Activated effector memory CD4-positive, alpha-beta T cell treated with Interleukin-2 at 50 U/mL for 16 hours (primary cell): ENCODE data around the gene HAL.

Experiments used
- DNase-seq: peaks from one replicate; pipeline ENCODE4 v3.0.0-alpha.2; 2020

Gene HAL

DNA sequence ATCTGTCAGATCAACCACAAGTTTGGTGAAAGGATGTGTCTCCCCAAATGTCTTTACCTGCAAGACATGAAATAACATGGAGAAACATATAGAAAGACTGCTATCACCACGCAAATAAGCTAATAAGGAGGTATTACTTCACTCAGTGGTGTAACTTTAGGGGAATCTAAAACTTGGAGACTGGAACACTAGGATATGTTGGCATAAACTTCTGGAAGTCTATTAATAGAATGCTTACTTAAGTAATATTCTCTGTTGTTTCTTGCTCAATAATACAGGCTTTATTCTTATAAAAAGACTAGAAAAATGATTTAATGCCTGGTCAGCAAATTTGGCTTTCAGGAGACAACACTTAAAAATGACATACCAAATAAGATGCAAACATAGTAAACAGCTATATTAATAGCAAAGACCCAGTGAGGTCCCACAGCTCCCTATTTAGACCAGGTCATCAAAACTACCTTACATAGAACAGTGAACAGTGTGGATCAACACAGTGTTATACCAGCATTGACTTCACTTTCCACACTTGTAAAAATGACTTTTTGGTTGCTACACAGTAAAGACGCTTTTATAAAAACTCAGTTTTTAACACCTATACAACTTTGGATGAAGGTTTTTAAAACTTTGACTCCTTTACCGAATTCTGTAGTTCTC, 18.9 kb upstream of the HAL start:
- no peak for DNase-seq

DNA sequence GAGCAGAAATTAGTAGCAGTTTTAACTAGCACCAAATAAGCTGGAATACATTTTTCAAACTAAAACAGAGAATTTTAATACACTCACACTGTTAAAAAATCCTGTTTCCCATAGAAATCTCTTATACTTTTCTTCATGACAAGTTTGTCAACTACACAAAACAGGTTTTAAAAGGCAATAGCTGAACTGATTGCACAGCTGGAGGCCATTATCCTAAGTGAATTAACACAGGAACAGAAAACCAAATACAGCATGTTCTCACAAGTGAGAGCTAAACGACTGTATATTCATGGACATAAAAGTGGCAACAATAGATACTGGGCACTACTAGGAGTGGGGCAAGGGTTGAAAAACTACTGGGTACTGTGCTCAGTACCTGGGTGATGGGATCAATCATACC, 11.6 kb upstream of the HAL start:
- no peak for DNase-seq

DNA sequence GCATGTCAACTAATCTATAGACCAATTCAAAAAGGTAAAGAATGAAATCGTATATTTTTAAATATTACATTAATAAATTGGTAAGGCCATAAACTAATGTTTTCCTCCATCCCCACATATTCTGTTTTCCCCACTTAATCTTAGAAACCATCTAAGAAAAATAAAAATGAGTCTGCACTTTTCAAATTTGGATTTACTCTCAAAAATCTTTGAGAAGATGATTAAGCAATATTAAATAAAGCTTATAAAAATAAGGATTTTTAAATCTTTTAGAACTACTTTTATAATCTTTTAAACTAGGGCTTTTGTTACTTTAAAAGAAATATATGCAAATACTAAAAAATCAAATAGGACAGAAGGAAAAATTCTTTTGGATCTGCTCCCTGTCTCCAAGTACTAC, 10.6 kb upstream of the HAL start:
- DNase-seq, result no peak

DNA sequence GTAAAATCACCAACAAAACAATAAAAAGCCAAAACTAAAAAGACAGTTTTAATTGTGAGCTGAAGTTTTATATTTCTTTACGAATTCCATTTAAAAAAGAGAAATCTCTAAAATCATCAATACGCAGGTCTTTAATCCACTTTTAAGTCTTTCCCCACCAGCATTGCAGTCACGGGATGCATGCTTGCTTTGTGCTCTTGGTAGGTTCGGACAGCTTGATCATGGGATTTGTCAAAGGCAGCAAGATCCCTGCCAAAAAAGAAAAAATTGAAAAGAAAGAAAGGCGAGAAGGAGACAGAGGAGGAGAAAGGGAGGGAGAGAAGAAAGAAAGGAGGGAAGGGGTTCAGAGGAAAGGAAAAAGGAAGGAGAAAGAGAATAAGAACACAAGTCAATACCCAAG, 4.7 kb upstream of the HAL start:
- DNase-seq, result no peak

DNA sequence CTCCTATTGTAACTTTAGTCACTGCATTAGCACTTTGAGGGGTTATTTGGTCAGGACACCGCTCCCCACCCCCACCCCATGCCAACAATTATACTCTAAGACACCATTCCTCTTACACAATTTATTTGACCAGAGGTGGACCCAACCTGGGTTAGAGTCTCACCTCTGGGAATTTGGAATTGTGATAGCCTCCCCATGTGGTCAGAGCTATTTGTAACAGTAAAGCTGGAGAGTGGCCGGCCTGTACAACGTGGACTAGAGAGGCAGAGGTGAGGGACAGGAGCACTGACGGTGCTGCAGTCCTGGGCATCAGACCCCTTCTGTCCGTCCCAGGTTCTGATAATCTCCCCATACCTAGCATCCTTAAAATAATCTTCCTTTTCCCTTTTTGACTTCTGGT, 3.3 kb upstream of the HAL start:
- no peak for DNase-seq

DNA sequence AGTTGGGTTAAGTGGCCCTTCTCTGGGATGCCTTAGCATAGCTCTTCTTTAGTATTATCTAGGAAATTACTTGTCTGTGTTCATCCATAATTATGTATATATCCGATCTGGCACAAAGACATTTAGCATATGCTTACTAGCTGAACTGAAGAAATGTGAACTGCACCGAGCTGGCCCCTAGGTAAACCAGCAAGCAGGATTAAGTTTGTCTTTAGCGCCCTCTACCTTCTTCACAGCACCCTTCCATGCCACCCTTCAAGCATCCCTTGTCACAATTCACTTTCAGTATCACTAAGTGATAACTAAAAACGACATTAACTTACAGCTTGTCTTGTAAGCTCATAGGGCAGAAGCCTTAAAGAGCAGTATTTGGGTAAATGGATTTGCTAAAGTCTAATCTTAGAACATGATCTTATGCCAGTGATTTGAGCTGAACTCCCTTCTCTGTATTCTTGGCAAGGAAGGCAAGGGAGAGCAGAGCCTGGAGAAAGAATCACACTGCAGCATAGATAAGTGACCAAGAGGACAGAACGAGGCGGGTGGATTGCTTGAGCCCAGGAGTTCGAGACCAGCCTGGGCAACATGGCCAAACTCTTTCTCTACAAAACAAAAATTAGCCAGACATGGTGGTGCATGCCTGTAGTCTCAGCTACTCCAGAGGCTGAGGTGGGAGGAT, 2.6 kb upstream of the HAL start:
- DNase-seq, result peak; percentile 12

DNA sequence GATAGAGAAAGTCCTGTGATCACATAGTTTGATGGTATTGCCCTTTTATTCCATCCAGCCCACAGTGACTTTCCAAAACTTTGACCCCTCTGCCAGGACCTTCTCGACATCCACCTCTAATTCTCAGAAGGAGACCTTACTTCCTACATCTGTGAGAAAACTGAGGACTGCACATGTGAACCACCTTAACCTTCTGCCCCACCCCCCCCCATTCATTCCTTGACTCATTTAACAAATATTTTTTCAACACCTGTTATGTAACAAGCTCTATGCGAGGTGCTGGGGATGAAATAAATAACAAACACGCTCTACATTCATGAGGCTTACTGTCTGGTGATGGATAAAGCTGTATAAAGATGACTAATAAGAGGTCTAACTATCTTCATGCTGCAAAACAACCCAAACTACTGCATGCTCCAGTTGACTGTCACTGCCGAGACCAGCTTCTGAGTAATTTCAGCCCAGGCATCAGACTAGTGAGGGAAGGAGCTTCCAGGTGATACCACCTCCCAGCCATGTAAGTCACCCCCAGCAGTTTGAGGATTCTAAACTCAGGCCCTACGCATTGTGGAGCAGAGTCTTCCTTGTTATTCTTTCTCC, 1.9 kb upstream of the HAL start:
- no peak for DNase-seq

DNA sequence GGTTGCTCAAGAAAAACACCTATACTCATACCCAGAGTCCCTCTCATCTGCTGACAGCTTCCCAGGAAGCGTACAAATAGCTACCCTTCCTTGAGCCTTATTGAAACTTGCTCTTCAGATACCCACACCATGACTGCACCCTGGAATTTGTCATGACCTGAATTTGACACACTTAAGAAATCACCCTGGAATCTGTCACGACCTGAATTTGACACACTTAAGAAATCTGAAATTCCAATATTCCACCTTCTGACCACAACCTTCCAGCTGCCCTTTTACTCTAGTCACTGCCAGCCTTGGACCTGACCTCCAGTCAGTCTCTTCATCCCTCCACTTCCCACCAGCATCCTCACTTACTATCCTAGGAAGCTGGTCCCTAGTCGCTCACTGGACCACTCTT, 1.1 kb upstream of the HAL start:
- no peak for DNase-seq

DNA sequence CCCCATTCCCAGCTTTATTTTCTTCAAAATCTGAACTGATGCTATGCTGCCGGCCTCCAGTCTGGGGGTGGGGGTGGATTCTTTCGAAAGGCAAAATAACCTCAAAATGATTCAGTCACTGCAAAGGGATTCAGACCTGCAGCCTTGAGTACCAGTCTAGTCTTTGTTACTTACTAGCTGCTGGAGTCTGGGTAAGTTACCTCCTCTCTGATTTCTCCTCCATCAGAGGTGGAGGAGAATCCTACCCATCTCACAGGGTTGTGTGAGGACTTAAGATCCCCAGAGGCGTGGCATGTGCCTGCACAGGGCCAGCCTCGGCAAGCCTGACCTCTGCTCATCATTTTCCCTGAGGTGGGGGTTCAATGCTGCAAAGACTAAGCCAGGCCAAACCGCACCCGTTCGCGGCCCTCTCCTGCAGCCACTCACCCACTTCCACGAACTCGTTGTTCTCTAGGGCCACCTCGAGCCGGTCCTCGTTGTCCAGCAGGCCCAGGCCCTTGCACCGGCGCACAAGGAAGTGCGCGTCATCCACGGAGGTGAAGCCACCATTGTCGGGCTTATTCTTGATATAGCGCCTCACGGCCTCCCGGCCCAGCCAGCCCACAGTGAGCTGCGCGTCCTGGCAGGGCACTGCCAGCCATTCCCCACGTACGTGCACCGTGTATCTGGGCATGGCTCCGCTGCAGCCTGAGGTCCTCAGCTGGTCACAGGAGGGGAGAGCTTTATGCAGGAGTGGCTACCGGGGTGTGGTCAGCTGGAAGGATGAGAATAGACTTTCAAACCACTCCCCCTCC, 709 bp downstream of the HAL start:
- DNase-seq, result no peak

DNA sequence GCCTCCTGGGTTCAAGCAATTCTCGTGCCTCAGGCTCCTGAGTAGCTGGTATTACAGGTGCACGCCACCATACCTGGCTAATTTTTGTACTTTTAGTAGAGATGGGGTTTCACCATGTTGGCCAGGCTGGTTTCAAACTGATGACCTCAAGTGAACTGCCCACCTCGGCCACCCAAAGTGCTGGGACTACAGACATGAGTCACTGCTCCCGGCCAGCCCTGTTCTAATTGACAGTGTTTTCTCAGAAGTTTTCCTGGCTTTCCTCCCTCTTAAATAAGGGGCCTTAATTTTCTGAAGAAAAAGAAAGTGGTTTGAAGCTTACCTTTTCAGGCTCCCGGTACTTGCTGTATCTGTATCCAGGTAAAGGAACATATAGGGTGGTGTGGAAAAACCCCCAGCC, 1.7 kb downstream of the HAL start:
- DNase-seq, result no peak

DNA sequence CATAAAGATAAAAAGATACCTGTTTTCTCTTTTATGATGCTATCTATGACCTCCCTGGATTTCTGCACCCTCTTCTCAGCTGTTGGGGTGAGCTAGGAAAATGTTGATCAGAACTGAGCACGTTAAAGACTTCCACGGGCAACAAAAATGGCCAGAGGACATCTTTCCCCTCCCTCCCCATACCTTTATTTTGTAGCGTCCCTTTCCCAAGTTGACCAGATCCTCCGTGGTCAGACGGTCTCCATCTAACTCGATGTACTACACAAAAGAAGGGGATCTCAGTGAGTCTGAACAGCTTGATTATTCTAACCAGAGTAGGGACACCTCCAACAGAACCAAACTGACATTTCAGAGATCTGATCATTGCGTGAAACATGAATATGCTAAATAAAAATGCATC, 2.2 kb downstream of the HAL start:
- DNase-seq, result no peak

DNA sequence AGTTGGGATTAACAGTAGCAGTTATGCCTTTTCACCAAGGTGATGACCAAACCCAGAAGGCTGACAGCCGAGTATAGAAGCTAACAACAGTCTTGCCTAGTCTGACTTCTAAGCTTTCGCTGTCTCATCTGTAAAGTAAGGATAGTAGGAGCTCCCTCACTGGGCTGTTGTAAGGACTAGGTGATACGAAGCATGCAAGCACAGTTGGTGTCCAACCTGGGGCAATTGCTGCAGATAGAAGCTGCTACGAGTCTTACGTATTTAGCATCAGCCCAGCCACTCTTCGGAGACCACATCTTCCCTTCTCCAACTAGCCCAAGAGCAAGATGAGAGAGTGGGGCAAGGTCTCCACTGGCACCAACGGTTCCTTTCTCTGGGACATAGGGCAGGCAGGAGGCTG, 6.0 kb downstream of the HAL start:
- DNase-seq, result no peak

DNA sequence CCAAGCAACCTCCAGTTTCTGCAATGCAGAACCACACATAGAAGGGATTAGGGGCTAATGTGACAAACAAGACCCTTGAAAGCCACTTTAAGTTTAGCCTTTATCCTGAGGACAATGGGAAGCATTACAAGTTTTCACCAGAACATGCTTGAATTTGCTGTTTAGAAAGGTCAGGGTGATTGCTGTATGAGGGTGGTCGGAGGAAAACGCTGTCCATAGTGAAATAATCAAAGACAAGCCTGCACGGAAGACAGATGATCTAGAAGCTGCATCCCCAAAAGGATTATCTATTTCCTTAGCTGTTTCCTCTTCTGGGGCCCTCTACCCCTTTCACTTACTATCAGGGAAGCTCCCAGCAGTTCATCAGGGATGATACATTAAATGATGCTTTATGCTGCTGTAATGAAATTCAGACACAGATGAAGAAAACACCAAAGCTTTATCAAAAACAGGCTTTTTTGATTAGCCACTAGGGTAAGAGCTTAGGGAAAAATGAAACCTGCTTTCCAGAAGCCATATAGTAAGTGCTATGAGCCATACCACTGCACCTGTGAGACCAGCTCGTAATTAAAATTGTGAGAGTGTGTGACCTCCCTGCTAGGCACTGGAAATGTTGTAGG, 6.5 kb downstream of the HAL start:
- no peak for DNase-seq

DNA sequence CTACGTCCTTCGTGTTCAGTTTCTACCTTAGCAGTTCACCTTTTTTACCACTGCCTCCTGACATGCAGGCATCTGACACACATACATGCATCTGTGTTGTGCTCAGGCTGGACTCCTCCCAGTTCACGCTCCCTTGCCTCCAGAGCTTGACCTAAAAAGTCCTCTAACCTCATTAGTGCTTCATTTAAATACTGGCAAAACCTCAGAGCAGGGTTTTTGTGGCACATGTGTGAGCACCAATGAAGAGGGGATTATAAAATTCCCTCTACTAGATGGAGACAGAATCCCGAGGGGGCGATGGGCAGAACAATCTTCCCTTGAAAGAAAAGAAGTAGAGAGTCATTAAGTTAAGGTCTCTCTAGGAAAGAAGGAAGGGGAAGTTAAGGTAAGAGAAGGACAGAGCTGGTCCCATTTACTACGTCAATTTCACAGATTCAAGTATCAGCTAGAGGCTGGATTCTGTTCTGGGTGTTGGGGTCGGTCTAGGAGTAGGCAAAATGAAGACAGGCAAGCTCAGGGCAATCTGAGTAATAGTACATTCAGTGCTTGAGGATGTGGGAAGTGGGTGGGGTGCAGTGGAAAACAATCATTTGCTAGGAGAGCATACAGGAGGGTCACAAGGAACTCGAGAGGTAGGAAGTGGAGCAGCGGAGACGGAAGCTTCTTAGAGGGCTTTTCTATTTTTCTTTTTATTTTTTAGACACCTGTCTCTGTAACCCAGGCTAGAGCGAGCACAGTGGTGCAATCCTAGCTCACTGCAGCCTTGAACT, 7.5 kb downstream of the HAL start:
- no peak for DNase-seq

DNA sequence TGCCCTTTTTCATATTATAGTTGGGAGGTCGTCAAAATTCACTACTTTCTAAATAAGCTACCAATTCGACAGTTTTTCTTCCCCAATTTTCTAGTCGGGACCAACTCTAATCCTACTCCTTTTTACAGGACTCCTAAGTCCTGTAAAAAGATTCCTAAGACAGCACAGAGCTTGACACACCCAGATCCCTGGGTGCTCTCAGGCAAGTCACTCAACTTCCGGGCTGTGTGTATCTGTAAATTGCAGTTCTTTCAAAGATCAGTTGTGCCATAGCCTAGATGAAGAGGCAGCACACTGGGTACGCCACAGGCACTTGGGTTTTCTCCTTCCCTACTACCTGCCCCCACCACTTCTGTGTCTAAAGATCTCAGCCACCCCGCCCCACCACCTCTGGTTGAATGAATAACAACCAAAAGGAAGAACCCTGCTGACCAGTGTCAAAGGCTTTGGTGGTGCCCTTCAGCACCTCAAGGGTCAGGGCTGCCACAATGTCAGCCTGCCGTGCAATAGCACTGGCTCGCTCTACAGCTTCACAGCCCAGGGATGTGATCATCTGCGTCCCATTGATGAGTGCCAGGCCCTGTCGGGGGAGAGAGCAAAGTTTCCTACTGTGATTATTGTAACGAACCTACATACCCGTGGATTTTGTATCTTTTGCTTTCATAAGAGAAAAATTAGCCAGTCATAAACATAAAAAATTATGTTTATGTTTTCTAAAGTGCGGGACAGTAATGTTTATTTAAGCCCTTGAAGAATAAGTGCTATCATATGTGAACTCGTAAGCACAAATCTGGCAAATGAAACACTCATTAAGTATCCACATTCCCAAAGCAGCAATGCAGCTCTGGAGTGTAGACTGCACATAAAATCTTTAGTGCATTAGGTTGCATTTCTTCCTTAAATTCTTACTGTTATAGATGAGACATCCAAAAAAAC, 9.2 kb downstream of the HAL start:
- no peak for DNase-seq

DNA sequence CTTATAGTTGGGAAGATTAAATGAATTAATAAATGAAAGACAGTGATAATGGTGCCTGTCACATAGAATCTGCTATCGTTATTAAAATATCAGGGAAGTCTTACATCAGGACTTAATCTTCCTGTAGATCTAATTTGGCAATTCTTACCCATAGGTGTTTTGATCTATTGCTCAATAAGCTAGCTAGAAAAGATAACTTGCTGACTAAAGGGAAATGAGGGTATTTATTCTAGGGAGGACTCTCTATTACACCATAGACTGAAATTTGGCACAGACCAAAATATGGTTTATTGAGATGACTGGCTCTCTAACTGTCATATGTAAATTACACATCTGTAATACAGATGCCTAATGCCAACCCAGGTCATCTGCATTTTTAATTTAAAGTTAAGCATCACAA, 11.5 kb downstream of the HAL start:
- DNase-seq, result no peak

DNA sequence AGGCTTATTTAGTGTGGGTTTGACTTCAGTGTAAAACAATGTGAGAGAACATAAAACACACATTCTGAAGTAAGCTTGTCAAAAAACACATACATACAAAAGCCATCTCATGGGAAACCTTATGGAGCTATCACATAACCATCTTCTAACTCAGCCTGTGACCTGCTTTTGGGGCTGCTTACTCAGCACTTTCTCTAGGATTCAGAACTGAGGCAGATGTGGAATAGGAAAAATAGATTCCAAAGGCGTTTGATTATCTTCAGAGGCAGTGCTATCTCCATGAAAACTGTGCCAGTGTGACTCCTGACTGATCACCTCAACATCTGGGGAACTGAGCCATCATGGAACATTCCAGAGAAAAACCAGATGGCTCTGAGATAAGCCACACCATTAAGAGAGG, 13.5 kb downstream of the HAL start:
- DNase-seq, result no peak

DNA sequence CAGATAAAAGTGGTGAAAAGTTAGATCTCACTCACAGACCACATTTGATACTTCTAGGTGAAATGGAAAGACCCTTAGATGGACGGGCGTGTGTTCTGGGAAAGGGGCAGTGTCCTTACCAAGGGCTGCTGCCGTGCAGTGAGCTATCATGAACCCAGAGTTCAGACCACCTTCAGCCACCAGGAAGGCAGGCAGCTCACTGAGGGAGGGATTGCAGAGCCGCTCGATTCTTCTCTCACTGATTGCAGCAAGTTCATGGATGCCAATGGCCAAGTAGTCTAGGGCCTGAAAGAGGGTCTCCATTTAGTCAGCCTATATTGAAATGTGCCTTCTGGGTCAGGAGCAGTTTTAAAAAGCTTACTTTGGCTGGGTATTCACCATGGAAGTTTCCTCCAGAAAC, 15.7 kb downstream of the HAL start:
- no peak for DNase-seq

DNA sequence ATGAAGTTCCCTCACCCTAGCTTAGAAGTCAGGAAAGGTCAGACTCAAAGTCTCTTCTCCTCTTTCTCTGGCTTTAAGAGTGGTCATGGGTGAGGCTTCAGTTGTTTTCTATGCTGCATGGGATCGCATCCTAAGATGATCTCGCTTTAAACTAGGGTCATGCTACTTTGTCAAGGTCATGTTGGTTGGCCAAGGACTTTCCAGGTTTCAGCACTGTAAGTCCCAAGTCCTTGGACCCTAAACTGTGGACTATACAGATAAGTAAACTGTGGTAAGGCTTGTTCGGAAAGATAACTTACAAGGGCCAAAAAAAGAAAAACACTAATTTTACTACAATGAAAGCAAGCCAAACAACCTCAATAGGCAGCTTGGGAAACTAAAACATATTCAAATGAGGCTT, 17.4 kb downstream of the HAL start:
- no peak for DNase-seq

DNA sequence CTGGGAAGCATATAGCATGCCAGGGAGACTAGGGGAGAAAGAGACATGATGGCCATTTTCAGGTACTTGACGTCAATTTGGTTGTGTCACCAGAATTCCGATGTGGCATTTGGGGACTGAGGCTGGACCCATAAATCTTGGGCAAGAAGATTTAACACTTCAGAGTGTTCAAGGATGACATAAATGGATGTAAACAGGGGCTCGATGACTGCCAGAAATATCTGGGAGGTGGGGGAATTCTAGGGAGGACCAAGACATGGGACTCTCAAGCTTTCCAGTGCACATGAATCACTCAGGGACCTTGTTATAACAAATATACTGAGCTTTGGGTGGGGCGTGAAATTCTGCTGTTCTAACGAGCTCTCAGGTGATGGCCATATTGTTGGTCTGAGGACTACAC, 17.8 kb downstream of the HAL start:
- no peak for DNase-seq

DNA sequence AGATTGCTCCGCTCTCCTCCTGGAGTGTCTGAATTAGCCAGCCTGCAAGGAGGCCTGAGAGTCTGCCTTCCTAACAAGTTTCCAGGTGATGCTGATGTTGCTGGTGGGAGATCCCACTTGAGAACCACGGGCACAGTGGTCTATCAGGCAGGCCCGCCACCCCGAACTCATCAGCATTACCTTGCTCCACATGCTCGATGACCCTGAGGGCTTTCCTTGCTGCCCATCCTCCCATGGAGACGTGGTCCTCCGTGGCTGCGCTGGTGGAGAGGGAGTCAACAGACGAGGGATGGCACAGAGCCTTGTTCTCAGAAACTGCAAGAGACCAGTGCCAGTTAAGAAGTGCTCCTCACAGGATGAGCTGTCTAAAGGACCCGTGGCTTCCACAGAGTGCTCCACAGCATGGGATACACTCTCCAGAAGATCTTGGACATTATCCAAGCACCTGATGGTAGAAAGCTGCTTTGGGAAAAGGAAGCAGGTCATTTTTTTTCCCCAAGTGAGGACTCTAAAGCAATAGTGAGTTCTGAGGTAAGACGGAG, 18.3 kb downstream of the HAL start:
- no peak for DNase-seq
